Measurements from ENCODE around the gene HARS1.

GRCh38 chr5:140633501-140633900 lies 57.7 kb downstream of the HARS1 start:
- TF ChIP-seq CTCF (conservative IDR thresholded peaks at IDR 0.05 in 1 of 2, IDR thresholded peaks at IDR 0.05 in 1 of 2; ENCODE audit: low read depth in 1 of 2, low read length in 2 of 2) (no peak), EZH2 (IDR thresholded peaks at IDR 0.05; ENCODE audit: low read length, missing control alignments) (no peak)

Data from fibroblast of lung (primary cell).